Naive B cell (primary cell): ENCODE measurements around the gene GIMAP5. TPM values are rescaled to one million over a fixed set of nuclear protein-coding genes. Genes with fewer than 3 reads are reported as not detected.

ENCODE experiments used
- ATAC-seq, 2 donors: fragments of 150-1000 bp; cut with Tn5 transposase; 2 replicates each; pipeline ENCODE4 v1.10.0; 2021; ENCODE audit warnings: low read depth in 2 of 2, mild to moderate bottlenecking in 2 of 2, moderate library complexity in 2 of 2
- DNase-seq: peaks from one replicate; pipeline ENCODE4 v3.0.0; 2022
- H3K27ac Mint-ChIP-seq, 6 donors: one replicate each; pipeline ENCODE4 v1.8.0; 2020 to 2022; ENCODE audit warnings: mild to moderate bottlenecking in 6 of 6, mixed read lengths in 6 of 6, moderate library complexity in 5 of 6, inconsistent platforms in 2 of 6
- H3K27me3 Mint-ChIP-seq, 3 donors: one replicate each; pipeline ENCODE4 v1.8.0; 2021 to 2022; ENCODE audit warnings: mixed read lengths in 3 of 3, mild to moderate bottlenecking in 1 of 3
- H3K36me3 Mint-ChIP-seq, 2 donors: one replicate each; pipeline ENCODE4 v1.8.0; 2020 to 2022; ENCODE audit warnings: mixed read lengths in 2 of 2, inconsistent platforms in 1 of 2, mild to moderate bottlenecking in 1 of 2
- H3K4me1 Mint-ChIP-seq, 3 donors: one replicate each; pipeline ENCODE4 v1.8.0; 2020 to 2022; ENCODE audit warnings: mixed read lengths in 3 of 3, inconsistent platforms in 1 of 3, mild to moderate bottlenecking in 1 of 3, moderate library complexity in 1 of 3
- H3K4me3 Mint-ChIP-seq, 8 donors: one replicate each; pipeline ENCODE4 v1.8.0; 2020 to 2022; ENCODE audit warnings: mild to moderate bottlenecking in 8 of 8, mixed read lengths in 8 of 8, moderate library complexity in 8 of 8, inconsistent platforms in 2 of 8
- H3K9me3 Mint-ChIP-seq, 7 donors: one replicate each; pipeline ENCODE4 v1.8.0; 2020 to 2022; ENCODE audit warnings: mixed read lengths in 7 of 7, mild to moderate bottlenecking in 5 of 7, inconsistent platforms in 2 of 7, moderate library complexity in 1 of 7
- polyA plus RNA-seq, 6 donors: library from polyadenylated mRNA; unstranded; fragments of 300-500 nt; fragmentation: Illumina TruSeq; gene quantifications; one replicate each; pipeline ENCODE4 v1.2.3, GENCODE V29; 2021; ENCODE audit warnings: low read depth in 6 of 6

Gene GIMAP5
- polyA plus RNA-seq, 6 donors from 2014 or later: 0.26 to 2.5 (median 1.1) TPM

- H3K9me3 Mint-ChIP-seq: peaks cover 0 to 11% (median 0%) of the 10 kb centered on the region in 7 donors
- peaks cover 24 to 40% (median 31%) of the 10 kb centered on the region in 3 donors for H3K27me3 Mint-ChIP-seq
- H3K36me3 Mint-ChIP-seq: no peaks in the 10 kb centered on the region
- no peak overlapping the region for H3K4me3 Mint-ChIP-seq
- no peak overlapping the region for H3K27ac Mint-ChIP-seq
- no peak for ATAC-seq
- peaks cover 3 to 8% (median 6%) of the 10 kb centered on the region in 3 donors for H3K4me1 Mint-ChIP-seq
- no peak for DNase-seq
Observed at GRCh38 chr7:150739033-150739432, 1.8 kb downstream of the GIMAP5 start.

- DNase-seq (no peak), ATAC-seq (no peak)
- Mint-ChIP-seq H3K9me3 (peaks cover 0 to 11% (median 0%) of the 10 kb centered on the region in 7 donors), H3K27ac (no peak overlapping the region), H3K4me3 (no peak overlapping the region), H3K27me3 (peaks cover 18 to 40% (median 26%) of the 10 kb centered on the region in 3 donors), H3K36me3 (no peaks in the 10 kb centered on the region), H3K4me1 (peaks cover 3 to 8% (median 6%) of the 10 kb centered on the region in 3 donors)
Observed at GRCh38 chr7:150740053-150740452, 2.8 kb downstream of the GIMAP5 start.

- no peak overlapping the region for H3K4me3 Mint-ChIP-seq
- DNase-seq: no peak
- peak overlapping the region in 1 of 6 donors; percentile 7 for H3K27ac Mint-ChIP-seq
- H3K27me3 Mint-ChIP-seq: peaks cover 28 to 40% (median 30%) of the 10 kb centered on the region in 3 donors
- peaks cover 0 to 11% (median 0%) of the 10 kb centered on the region in 7 donors for H3K9me3 Mint-ChIP-seq
- peaks cover 2 to 7% (median 3%) of the 10 kb centered on the region in 3 donors for H3K4me1 Mint-ChIP-seq
- no peaks in the 10 kb centered on the region for H3K36me3 Mint-ChIP-seq
- no peak for ATAC-seq
Observed at GRCh38 chr7:150742286-150742968, 5.2 kb downstream of the GIMAP5 start.

GRCh38 chr7:150744041-150744656 lies 6.9 kb downstream of the GIMAP5 start:
- Mint-ChIP-seq H3K4me3 (no peak overlapping the region), H3K27ac (peak overlapping the region in 1 of 6 donors; percentile 63), H3K36me3 (no peaks in the 10 kb centered on the region), H3K4me1 (peaks cover 0 to 2% (median 0%) of the 10 kb centered on the region in 3 donors), H3K9me3 (peaks cover 0 to 11% (median 0%) of the 10 kb centered on the region in 7 donors), H3K27me3 (peaks cover 19 to 33% (median 32%) of the 10 kb centered on the region in 3 donors)
- DNase-seq: no peak
- no peak for ATAC-seq

GRCh38 chr7:150745086-150745485 lies 7.9 kb downstream of the GIMAP5 start:
- Mint-ChIP-seq H3K4me3 (no peak overlapping the region), H3K27ac (no peak overlapping the region), H3K4me1 (peaks cover 0 to 2% (median 0%) of the 10 kb centered on the region in 3 donors), H3K27me3 (peaks cover 15 to 30% (median 27%) of the 10 kb centered on the region in 3 donors), H3K36me3 (no peaks in the 10 kb centered on the region), H3K9me3 (peaks cover 0 to 10% (median 0%) of the 10 kb centered on the region in 7 donors)
- no peak for DNase-seq
- no peak for ATAC-seq

- Mint-ChIP-seq H3K36me3 (no peaks in the 10 kb centered on the region), H3K4me3 (no peak overlapping the region), H3K27ac (peak overlapping the region in 1 of 6 donors; percentile 14), H3K27me3 (peaks cover 15 to 30% (median 27%) of the 10 kb centered on the region in 3 donors), H3K4me1 (peaks cover 0 to 2% (median 0%) of the 10 kb centered on the region in 3 donors), H3K9me3 (peaks cover 0 to 2% (median 0%) of the 10 kb centered on the region in 7 donors)
- ATAC-seq (no peak), DNase-seq (no peak)
Observed at GRCh38 chr7:150745876-150746275, 8.7 kb downstream of the GIMAP5 start.

- Mint-ChIP-seq H3K9me3 (no peaks in the 10 kb centered on the region), H3K27me3 (peaks cover 13 to 26% (median 21%) of the 10 kb centered on the region in 3 donors), H3K4me1 (peaks cover 0 to 2% (median 0%) of the 10 kb centered on the region in 3 donors), H3K27ac (peak overlapping the region in 2 of 6 donors; percentile 42 to 61), H3K36me3 (no peaks in the 10 kb centered on the region), H3K4me3 (no peak overlapping the region)
- DNase-seq (no peak), ATAC-seq (no peak)
Observed at GRCh38 chr7:150746921-150747320, 9.7 kb downstream of the GIMAP5 start.

GRCh38 chr7:150748376-150748775 lies 11.2 kb downstream of the GIMAP5 start:
- no peak overlapping the region for H3K27ac Mint-ChIP-seq
- no peaks in the 10 kb centered on the region for H3K36me3 Mint-ChIP-seq
- H3K9me3 Mint-ChIP-seq: no peaks in the 10 kb centered on the region
- peaks cover 11 to 19% (median 14%) of the 10 kb centered on the region in 3 donors for H3K27me3 Mint-ChIP-seq
- H3K4me1 Mint-ChIP-seq: peaks cover 0 to 2% (median 0%) of the 10 kb centered on the region in 3 donors
- DNase-seq (no peak), ATAC-seq (no peak)
- no peak overlapping the region for H3K4me3 Mint-ChIP-seq

GRCh38 chr7:150751702-150752101 lies 14.5 kb downstream of the GIMAP5 start:
- Mint-ChIP-seq H3K4me1 (peaks cover 11 to 13% (median 11%) of the 10 kb centered on the region in 3 donors), H3K27me3 (peaks cover 3 to 18% (median 12%) of the 10 kb centered on the region in 3 donors), H3K4me3 (no peak overlapping the region), H3K9me3 (no peaks in the 10 kb centered on the region), H3K27ac (no peak overlapping the region), H3K36me3 (no peaks in the 10 kb centered on the region)
- DNase-seq (no peak), ATAC-seq (no peak)

- H3K4me3 Mint-ChIP-seq: no peak overlapping the region
- peaks cover 11 to 13% (median 11%) of the 10 kb centered on the region in 3 donors for H3K4me1 Mint-ChIP-seq
- H3K9me3 Mint-ChIP-seq: no peaks in the 10 kb centered on the region
- peak overlapping the region in 1 of 6 donors; percentile 87 for H3K27ac Mint-ChIP-seq
- peaks cover 0 to 12% (median 5%) of the 10 kb centered on the region in 3 donors for H3K27me3 Mint-ChIP-seq
- DNase-seq (no peak), ATAC-seq (no peak)
- H3K36me3 Mint-ChIP-seq: no peaks in the 10 kb centered on the region
Observed at GRCh38 chr7:150753239-150753638, 16.0 kb downstream of the GIMAP5 start.

GRCh38 chr7:150753826-150754603 lies 16.8 kb downstream of the GIMAP5 start:
- DNase-seq: no peak
- peak; percentile 27 to 41 for ATAC-seq
- Mint-ChIP-seq H3K27me3 (peaks cover 0 to 12% (median 4%) of the 10 kb centered on the region in 3 donors), H3K4me3 (no peak overlapping the region), H3K9me3 (no peaks in the 10 kb centered on the region), H3K27ac (peak overlapping the region in 1 of 6 donors; percentile 66), H3K36me3 (no peaks in the 10 kb centered on the region), H3K4me1 (peaks cover 11 to 13% (median 11%) of the 10 kb centered on the region in 3 donors)

GRCh38 chr7:150754951-150755350 lies 17.7 kb downstream of the GIMAP5 start:
- DNase-seq (no peak), ATAC-seq (no peak)
- Mint-ChIP-seq H3K27ac (peak overlapping the region in 2 of 6 donors; percentile 32 to 70), H3K9me3 (peaks cover 0 to 3% (median 0%) of the 10 kb centered on the region in 7 donors), H3K27me3 (peaks cover 0 to 7% (median 4%) of the 10 kb centered on the region in 3 donors), H3K36me3 (no peaks in the 10 kb centered on the region), H3K4me3 (peak overlapping the region in 1 of 8 donors; percentile 40), H3K4me1 (peaks cover 11 to 13% (median 11%) of the 10 kb centered on the region in 3 donors)
